ENCODE measurements around the gene SLC5A10.

SLC5A10 gene

GRCh38 chr17:19004421-19005136, 52.6 kb downstream of the SLC5A10 start, which contains the start of gene FAM83G:
TSS of gene FAM83G (minus strand) at chr17:19004764. CDS start at chr17:19004041, 723 bp downstream.
- peak; percentile 13 for DNase-seq

- DNase-seq: no peak
Observed at GRCh38 chr17:19005137-19005773, 53.3 kb downstream of the SLC5A10 start.

GRCh38 chr17:19005789-19006430, 53.9 kb downstream of the SLC5A10 start:
- no peak for DNase-seq

GRCh38 chr17:19006698-19007097, 54.7 kb downstream of the SLC5A10 start:
- DNase-seq: no peak

- DNase-seq: no peak
Observed at GRCh38 chr17:19009970-19010369, 58.0 kb downstream of the SLC5A10 start.

DNA sequence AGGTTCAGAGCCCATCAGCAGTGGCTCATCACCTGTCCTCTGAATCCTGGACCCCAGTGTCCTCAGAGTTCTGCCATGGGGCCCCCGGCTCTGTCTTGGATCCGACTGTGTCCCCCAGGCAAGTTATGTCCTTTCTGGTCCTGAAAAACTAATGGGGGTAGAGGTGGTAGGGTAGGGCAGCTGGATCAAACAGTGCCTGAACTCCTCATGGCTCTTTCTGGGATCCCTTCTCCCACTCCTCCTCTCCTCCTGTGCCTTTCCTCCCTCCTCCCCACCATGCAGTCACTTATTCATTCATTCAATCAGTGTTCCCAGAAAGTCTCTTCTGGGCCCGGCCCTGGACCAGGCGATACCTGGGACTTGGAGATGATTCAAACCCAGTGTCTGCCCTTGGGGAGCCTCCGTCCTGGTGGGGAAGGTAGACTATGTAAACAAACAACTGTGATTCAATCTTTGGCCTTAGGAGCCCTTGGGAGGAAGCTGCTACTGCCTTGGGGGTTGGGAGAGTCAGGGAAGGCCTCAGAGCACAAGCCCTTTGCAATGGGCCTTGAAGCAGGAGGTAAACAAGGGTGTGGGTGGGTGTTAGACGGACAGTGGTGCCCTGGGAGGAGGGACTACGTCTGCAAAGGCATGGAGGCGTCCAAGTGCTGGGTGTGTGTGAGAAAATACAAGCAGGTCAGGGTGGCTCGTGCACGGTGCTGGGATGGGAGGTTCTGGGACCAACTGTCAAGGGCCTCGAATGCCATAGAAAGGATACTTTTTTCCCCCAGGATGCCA, 59.0 kb downstream of the SLC5A10 start:
- DNase-seq: no peak

DNA sequence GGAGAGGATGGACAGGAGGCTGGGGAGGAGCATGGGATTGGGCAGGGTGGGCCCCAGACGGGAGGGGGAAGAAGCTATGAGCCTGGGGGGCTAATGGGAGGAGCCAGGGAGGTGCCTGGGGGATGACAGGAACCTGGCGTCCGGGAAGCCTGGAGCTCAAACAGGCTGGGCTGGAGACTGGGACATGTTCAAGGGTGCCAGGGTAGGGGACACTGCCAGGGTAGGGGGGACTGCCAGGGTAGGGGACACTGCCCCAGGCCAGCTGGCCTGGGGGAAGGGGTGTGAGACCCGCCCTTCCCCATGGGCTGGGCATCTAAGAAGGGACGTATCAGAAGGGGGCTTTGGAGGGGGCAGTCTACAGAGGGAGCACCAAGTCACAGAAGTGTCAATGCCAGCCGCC, 59.6 kb downstream of the SLC5A10 start:
- no peak for DNase-seq

DNA sequence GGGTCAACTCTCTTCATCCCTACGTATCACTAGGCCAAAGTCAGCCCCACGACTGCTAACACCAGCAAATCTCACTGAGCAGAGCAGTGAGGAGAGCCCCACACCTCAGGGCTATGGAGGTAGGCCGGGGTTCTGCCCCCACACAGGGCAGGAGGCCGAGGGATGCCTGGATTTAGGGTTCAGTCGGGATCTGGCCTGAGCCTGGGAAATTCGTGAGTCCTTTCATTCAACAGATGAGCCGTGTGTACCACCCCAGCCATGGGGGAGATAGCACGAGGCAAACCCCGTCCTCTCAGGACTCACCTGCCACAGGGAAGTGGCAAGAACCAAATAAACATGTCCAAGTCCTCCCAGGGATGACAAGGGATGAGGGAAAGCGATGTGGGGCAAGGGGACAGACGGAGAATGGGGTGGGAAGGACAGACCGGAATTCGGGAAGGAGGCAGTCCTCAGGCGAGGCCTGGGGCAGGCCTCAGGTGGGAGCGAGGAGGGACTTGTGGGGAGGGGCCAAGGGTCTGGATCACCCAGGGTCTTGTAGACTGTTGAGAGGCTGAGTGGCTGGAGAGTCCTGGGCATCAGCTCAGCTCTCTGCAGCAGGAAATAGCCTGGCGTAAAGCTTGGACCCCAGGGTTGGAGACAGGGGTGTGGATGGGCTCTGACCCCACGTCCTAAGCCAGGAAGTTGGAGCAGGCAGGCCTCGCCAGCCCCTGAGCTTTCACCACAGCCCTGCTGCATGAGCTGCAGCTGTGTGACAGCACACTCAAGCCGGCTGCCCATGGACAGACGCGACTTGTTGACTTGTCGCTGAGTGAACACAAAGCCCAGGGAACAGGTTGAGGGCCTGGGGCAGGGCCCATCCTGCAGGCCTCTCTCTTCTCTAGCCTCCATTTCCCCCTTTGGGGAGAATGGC, 60.5 kb downstream of the SLC5A10 start:
- DNase-seq: no peak

GRCh38 chr17:19013226-19013625, 61.3 kb downstream of the SLC5A10 start:
- DNase-seq: no peak

GRCh38 chr17:19013806-19014627, 62.1 kb downstream of the SLC5A10 start:
- DNase-seq: no peak

- DNase-seq: no peak
Observed at GRCh38 chr17:19014628-19015215, 62.8 kb downstream of the SLC5A10 start.

- DNase-seq: no peak
Observed at GRCh38 chr17:19015428-19015827, 63.5 kb downstream of the SLC5A10 start.

- DNase-seq: no peak
Observed at GRCh38 chr17:19016297-19016696, 64.3 kb downstream of the SLC5A10 start.

- no peak for DNase-seq
Observed at GRCh38 chr17:19016881-19017280, 64.9 kb downstream of the SLC5A10 start.

- no peak for DNase-seq
Observed at GRCh38 chr17:19017401-19017800, 65.4 kb downstream of the SLC5A10 start.

- DNase-seq: no peak
Observed at GRCh38 chr17:19017804-19018599, 66.0 kb downstream of the SLC5A10 start.

GRCh38 chr17:19018600-19018950, 66.6 kb downstream of the SLC5A10 start:
- no peak for DNase-seq

DNA sequence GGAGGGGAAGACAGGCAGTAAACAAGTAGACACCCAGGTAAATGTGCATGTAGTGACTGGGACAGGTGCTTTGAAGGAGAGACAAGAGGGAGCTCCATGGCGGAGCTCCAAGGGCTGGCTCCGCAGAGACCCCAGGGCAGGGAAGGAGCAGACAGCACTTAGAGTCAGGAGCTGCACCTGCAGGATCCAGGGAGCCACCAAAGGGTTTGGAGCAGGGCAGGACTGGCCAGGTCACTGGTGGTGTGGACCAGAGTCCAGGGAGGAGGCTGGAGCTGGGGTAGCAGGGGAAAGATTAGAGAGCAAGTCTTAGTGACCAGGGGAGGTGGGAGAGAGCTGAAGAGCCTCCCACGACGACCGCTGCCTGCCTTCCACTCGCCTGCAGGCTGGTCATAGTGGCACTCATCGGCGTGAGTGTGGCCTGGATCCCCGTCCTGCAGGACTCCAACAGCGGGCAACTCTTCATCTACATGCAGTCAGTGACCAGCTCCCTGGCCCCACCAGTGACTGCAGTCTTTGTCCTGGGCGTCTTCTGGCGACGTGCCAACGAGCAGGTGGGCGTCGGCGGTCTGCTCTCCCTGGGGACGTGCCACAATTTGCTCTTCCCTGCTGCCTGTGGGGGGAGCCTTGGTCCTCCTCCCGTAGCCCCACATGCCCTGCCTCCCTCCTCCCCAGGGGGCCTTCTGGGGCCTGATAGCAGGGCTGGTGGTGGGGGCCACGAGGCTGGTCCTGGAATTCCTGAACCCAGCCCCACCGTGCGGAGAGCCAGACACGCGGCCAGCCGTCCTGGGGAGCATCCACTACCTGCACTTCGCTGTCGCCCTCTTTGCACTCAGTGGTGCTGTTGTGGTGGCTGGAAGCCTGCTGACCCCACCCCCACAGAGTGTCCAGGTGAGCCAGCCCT, 67.3 kb downstream of the SLC5A10 start:
- DNase-seq: no peak

DNA sequence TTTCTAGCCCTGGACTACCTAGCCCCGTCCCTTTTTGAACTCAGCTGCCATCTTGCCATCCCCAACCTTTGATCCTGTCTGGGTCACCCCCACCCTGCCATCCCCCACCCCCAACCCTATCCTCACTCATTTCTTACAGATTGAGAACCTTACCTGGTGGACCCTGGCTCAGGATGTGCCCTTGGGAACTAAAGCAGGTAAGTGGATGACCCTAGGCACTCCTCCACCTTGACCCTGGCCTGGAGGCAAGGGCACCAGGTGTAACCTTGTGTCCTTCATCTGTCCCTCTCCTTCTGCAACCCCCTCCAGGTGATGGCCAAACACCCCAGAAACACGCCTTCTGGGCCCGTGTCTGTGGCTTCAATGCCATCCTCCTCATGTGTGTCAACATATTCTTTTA, 68.1 kb downstream of the SLC5A10 start:
- DNase-seq: no peak

Data from OCI-M1 (cell line).